Islet of Langerhans (tissue), 1 donor: ENCODE measurements around the gene CRYBG3.
"Not testable (repeated sequence)": the region's sequence is repeated elsewhere in the genome, so short reads cannot be mapped to it uniquely, and the experiment has no call there.

Experiments used
- FAIRE-seq: peaks from one replicate; lab custom pipeline; 2011; peaks lifted over from hg19 to GRCh38; lab: Jason Lieb, UNC

CRYBG3 gene

GRCh38 chr3:97821774-97822358 lies at the start of gene CRYBG3:
Gene CRYBG3, plus strand, starts transcription at chr3:97822011. Its CDS starts 196 bp downstream, at chr3:97822207.
- FAIRE-seq = no peak

- no peak for FAIRE-seq
These were observed 48.9 kb upstream of the CRYBG3 start for GRCh38 chr3:97772926-97773325.

- FAIRE-seq = no peak
These were observed 43.7 kb upstream of the CRYBG3 start for GRCh38 chr3:97778152-97778551.

GRCh38 chr3:97793420-97794019 lies 28.3 kb upstream of the CRYBG3 start:
- FAIRE-seq = peak; percentile 99

GRCh38 chr3:97795951-97796350 lies 25.9 kb upstream of the CRYBG3 start:
- FAIRE-seq = no peak

GRCh38 chr3:97804471-97804870 lies 17.3 kb upstream of the CRYBG3 start:
- FAIRE-seq = no peak

- FAIRE-seq = no peak
These were observed 10.9 kb upstream of the CRYBG3 start for GRCh38 chr3:97810779-97811390.

GRCh38 chr3:97815149-97815917 lies 6.5 kb upstream of the CRYBG3 start:
- FAIRE-seq = no peak

GRCh38 chr3:97816811-97817210 lies 5.0 kb upstream of the CRYBG3 start:
- no peak for FAIRE-seq

GRCh38 chr3:97817965-97818364 lies 3.8 kb upstream of the CRYBG3 start:
- peak; percentile 33 for FAIRE-seq

- FAIRE-seq = no peak
These were observed 1.0 kb upstream of the CRYBG3 start for GRCh38 chr3:97820780-97821179.

GRCh38 chr3:97821287-97821773 lies 481 bp upstream of the CRYBG3 start:
- FAIRE-seq = no peak

- FAIRE-seq = no peak
These were observed 556 bp downstream of the CRYBG3 start for GRCh38 chr3:97822359-97822775.

- no peak for FAIRE-seq
These were observed 1.5 kb downstream of the CRYBG3 start for GRCh38 chr3:97823046-97824004.

- no peak for FAIRE-seq
These were observed 3.3 kb downstream of the CRYBG3 start for GRCh38 chr3:97825101-97825500.

- FAIRE-seq = no peak
These were observed 6.1 kb downstream of the CRYBG3 start for GRCh38 chr3:97827741-97828471.

- FAIRE-seq = no peak
These were observed 7.4 kb downstream of the CRYBG3 start for GRCh38 chr3:97829198-97829597.

- FAIRE-seq = no peak
These were observed 8.8 kb downstream of the CRYBG3 start for GRCh38 chr3:97830638-97831037.

- no peak for FAIRE-seq
These were observed 9.3 kb downstream of the CRYBG3 start for GRCh38 chr3:97831140-97831539.

GRCh38 chr3:97833184-97833583 lies 11.4 kb downstream of the CRYBG3 start:
- not testable (repeated sequence) for FAIRE-seq

GRCh38 chr3:97835761-97836160 lies 13.9 kb downstream of the CRYBG3 start:
- FAIRE-seq = no peak
